GM12864 (cell line): ENCODE data around the gene CNOT3.

ENCODE experiments used
- DNase-seq: peaks from one replicate; pipeline ENCODE4 v3.0.0-alpha.2; 2011; ENCODE audit warnings: low read depth
- H3K4me3 ChIP-seq: 2 replicates; pipeline ENCODE4 v1.5.1; 2011; ENCODE audit warnings: mild to moderate bottlenecking, low read depth, low read length, control low read depth
- TF ChIP-seq, protein P1 (sequence below): IDR thresholded peaks from 2 replicates; pipeline ENCODE4 v1.5.1; 2011; ENCODE audit warnings: low read depth, mild to moderate bottlenecking, moderate library complexity, low read length, control low read depth, inconsistent platforms; ENCODE audit errors: missing control alignments

CNOT3 gene

DNA sequence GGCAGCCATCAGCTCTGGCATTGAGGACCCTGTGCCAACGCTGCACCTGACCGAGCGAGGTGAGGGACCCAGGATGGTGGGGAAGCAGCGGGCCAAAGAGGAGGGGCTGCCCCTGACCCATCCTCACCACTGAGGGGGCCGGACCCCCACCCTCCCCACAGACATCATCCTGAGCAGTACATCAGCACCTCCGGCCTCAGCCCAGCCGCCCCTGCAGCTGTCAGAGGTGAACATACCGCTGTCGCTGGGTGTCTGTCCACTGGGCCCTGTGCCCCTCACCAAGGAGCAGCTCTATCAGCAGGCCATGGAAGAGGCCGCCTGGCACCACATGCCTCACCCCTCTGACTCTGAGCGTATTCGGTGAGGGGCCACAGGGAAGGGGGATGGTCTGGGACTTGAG lies 14.7 kb downstream of the CNOT3 start:
- no peak for DNase-seq
- TF ChIP-seq, protein P1, sequence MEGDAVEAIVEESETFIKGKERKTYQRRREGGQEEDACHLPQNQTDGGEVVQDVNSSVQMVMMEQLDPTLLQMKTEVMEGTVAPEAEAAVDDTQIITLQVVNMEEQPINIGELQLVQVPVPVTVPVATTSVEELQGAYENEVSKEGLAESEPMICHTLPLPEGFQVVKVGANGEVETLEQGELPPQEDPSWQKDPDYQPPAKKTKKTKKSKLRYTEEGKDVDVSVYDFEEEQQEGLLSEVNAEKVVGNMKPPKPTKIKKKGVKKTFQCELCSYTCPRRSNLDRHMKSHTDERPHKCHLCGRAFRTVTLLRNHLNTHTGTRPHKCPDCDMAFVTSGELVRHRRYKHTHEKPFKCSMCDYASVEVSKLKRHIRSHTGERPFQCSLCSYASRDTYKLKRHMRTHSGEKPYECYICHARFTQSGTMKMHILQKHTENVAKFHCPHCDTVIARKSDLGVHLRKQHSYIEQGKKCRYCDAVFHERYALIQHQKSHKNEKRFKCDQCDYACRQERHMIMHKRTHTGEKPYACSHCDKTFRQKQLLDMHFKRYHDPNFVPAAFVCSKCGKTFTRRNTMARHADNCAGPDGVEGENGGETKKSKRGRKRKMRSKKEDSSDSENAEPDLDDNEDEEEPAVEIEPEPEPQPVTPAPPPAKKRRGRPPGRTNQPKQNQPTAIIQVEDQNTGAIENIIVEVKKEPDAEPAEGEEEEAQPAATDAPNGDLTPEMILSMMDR, result no peak
- H3K4me3 ChIP-seq, result no peak overlapping the region

GRCh38 chr19:54152878-54153524 lies 15.4 kb downstream of the CNOT3 start:
- H3K4me3 ChIP-seq, result no peak overlapping the region
- DNase-seq, result no peak
- TF ChIP-seq, protein P1, result no peak

GRCh38 chr19:54153731-54154326 lies 16.3 kb downstream of the CNOT3 start:
- DNase-seq, result no peak
- H3K4me3 ChIP-seq, result no peak overlapping the region
- TF ChIP-seq, protein P1, result no peak

DNA sequence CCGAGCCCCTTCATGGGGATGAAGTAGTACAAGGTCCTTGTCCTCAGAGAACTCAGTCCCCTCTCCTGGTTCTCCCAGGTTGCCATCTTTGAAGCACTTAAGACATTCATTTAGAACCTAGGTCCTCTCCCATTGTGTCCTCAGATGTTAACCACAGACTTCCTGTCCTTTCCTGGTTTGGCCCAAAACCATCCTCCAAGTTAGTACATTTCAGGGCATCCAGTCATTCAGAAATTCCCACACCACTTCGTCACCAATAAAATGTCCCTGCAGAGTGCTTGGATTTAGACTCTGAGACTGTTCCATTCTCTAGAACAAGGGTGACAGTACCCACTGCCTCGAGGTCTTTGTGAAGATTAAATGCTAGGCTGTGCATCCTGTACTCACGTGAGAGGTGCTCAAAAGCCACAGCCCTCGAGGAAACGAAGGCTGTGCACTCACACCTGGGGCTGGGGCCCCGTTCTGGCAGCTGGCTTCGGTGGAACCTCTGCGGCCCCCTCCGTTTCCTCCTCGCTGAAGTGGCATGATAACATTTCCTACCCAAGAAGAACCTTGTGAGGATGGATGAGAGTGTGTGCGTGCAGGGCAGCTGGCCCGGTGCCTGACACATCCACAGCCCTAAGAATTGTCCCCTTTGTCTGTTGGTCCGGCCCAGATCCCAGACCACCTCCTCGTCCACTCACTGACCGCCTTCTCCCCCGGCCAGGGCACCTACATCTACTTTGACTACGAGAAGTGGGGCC lies 17.2 kb downstream of the CNOT3 start:
- no peak for DNase-seq
- TF ChIP-seq, protein P1, result no peak
- no peak overlapping the region for H3K4me3 ChIP-seq

DNA sequence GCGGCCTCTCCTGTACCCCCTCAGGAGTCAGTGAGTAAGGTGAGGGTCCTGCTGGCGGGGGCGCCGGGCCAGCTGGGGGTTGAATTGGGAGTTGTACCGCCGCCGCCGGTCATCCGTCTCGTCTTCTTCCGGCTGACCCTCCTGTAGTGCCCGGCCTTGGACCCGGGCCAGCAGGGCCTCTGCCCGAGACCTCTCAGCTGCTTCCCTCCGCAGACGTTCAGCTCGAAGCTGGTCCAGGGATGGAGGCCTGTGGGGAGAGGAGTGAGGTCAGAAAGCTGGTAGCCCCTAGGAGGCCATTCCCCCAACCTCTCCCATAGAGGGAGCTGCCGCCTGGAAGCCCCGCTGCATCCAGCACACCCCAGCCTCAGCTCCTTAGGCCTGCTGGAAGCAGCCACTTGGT lies 18.1 kb downstream of the CNOT3 start:
- H3K4me3 ChIP-seq, result no peak overlapping the region
- DNase-seq, result no peak
- TF ChIP-seq, protein P1, result no peak

DNA sequence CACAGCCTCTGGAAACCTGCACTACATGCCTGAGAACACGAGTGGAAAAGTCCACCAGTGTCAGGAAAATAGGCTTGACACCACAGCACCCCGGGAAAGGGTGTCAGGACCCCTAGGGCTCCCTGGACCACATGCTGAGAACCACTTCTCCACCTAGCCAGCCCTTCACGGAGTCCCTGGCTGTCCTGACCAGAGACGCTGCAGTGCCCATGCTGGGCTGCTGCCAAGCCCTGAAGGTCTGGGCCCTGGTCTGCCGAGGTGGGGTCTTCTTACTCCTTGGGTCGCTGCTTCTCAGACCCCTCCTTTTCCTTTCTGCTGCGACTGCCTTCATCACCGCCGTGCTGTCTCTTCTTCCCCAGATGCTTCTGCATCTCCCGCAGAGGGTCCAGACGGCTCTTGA lies 18.9 kb downstream of the CNOT3 start:
- no peak overlapping the region for H3K4me3 ChIP-seq
- TF ChIP-seq, protein P1, result no peak
- no peak for DNase-seq

- H3K4me3 ChIP-seq, result no peak overlapping the region
- no peak for DNase-seq
- TF ChIP-seq, protein P1, result no peak
These were observed 19.4 kb downstream of the CNOT3 start for GRCh38 chr19:54156953-54157352.
